Body of pancreas (tissue), 4 donors: ENCODE results near the gene NFATC4. TPM values are rescaled to one million over a fixed set of nuclear protein-coding genes. Genes with fewer than 3 reads are reported as not detected.

Source experiments
- ATAC-seq: fragments of 150-250 bp; one replicate; pipeline ENCODE4 v1.9.1; 2016
- DNase-seq, 4 donors: peaks; one replicate each; pipeline ENCODE4 v3.0.0-alpha.2; 2019
- H3K27ac ChIP-seq, 4 donors: fragments of 200-600 bp; sonication (generic); 1 replicate in 3 of 4; 2 replicates in 1 of 4; pipeline versions ENCODE4 v1.5.1 to v1.6.1; 2016 to 2019; ENCODE audit warnings: mild to moderate bottlenecking in 1 of 4, mixed read lengths in 1 of 4, moderate library complexity in 1 of 4
- H3K27me3 ChIP-seq, 2 donors: fragments of 200-600 bp; sonication (generic); one replicate each; pipeline ENCODE4 v1.6.0; 2016; ENCODE audit warnings: mild to moderate bottlenecking in 1 of 2
- H3K36me3 ChIP-seq, 2 donors: fragments of 200-600 bp; sonication (generic); replicated peaks in 1 of 2; 2 replicates each; pipeline ENCODE4 v1.5.1; 2016; ENCODE audit warnings: low read depth in 2 of 2; ENCODE audit not compliant: insufficient read depth in 1 of 2
- H3K4me1 ChIP-seq: fragments of 200-600 bp; sonication (generic); one replicate; pipeline ENCODE4 v1.6.0; 2016
- H3K4me3 ChIP-seq, 2 donors: fragments of 200-600 bp; sonication (generic); 1 replicate in 1 of 2; 2 replicates in 1 of 2; pipeline ENCODE4 v1.5.1; 2016 to 2019
- H3K9me3 ChIP-seq, 3 donors: fragments of 200-600 bp; sonication (generic); 1 replicate in 2 of 3; 2 replicates in 1 of 3; pipeline ENCODE4 v1.5.1; 2016
- CTCF ChIP-seq, 7 experiments: fragments of 450-650 bp in 4 of 7; fragments of 200-600 bp in 3 of 7; sonication (generic) in 3 of 7; IDR thresholded peaks; one replicate each; pipeline ENCODE4 v1.5.1; 2016 to 2019; ENCODE audit warnings: antibody characterized with exemption in 7 of 7
- POLR2A ChIP-seq, 3 donors: fragments of 450-650 bp; IDR thresholded peaks; one replicate each; pipeline ENCODE4 v1.6.1; 2016; ENCODE audit warnings: antibody characterized with exemption in 3 of 3, mild to moderate bottlenecking in 2 of 3
- WGBS, 2 donors: methylation state at CpG; one replicate each; pipeline ENCODE4 v1.1.5; 2017; 5-methylcytosine and 5-hydroxymethylcytosine counted together
- intact Hi-C: fragments of 100-400 bp; cut with DNase I; formaldehyde crosslinking; loops from one replicate; pipeline ENCODE4 v1.15.1; 2023
- total RNA-seq, 2 donors: library from RNA; depleted of rRNA; stranded (reverse); fragments of >200 nt; gene quantifications; one replicate each; pipeline ENCODE4 v1.1.0, GENCODE V29; 2016

NFATC4 gene
- 10 to 100 TPM; 11.9 to 19.8 TPM for total RNA-seq

GRCh38 chr14:24367514-24368211 lies at the start of gene NFATC4:
Gene NFATC4 (plus strand): TSS chr14:24368184. CDS start chr14:24368341, 157 bp downstream.
- ATAC-seq (peak; percentile 5), DNase-seq (peak; percentile 62 to 77 (median 72))
- Histone ChIP-seq H3K27ac (peak within 1 kb of the TSS; percentile 74 to 91 (median 88)), H3K9me3 (no peaks in the 10 kb centered on the region), H3K27me3 (no peaks in the 10 kb centered on the region), H3K4me1 (peaks cover 28% of the 10 kb centered on the region), H3K4me3 (peak within 1 kb of the TSS; percentile 11), H3K36me3 (no peaks in the 10 kb centered on the region)
- intact Hi-C loops = no loop called here
- 8 to 10% methylated on average over 20 to 21 of the region's 21 CpGs for WGBS, 2 donors
- TF ChIP-seq POLR2A (IDR thresholded peaks at IDR 0.05) (no peak), CTCF (IDR thresholded peaks at IDR 0.05) (no peak)

- H3K27ac ChIP-seq = no peak overlapping the region
- no peaks in the 10 kb centered on the region for H3K27me3 ChIP-seq
- intact Hi-C loops = no loop called here
- H3K4me1 ChIP-seq = peaks cover 3% of the 10 kb centered on the region
- no peaks in the 10 kb centered on the region for H3K9me3 ChIP-seq
- TF ChIP-seq CTCF (IDR thresholded peaks at IDR 0.05) (no peak), POLR2A (IDR thresholded peaks at IDR 0.05) (no peak)
- H3K36me3 ChIP-seq = no peaks in the 10 kb centered on the region
- H3K4me3 ChIP-seq = no peak overlapping the region
- DNase-seq (no peak), ATAC-seq (no peak)
- WGBS, 2 donors = 75 to 81% methylated on average over 14 of the region's 14 CpGs
These were observed 46.6 kb upstream of the NFATC4 start for GRCh38 chr14:24321212-24321975.

GRCh38 chr14:24322672-24323071 lies 45.3 kb upstream of the NFATC4 start:
- no peaks in the 10 kb centered on the region for H3K27me3 ChIP-seq
- intact Hi-C loops = no loop called here
- no peak overlapping the region for H3K27ac ChIP-seq
- DNase-seq (no peak), ATAC-seq (no peak)
- no peak for TF ChIP-seq CTCF (IDR thresholded peaks at IDR 0.05)
- TF ChIP-seq POLR2A (IDR thresholded peaks at IDR 0.05) = no peak
- H3K9me3 ChIP-seq = no peaks in the 10 kb centered on the region
- WGBS, 2 donors = 82% methylated on average over 3 to 10 of the region's 10 CpGs
- H3K36me3 ChIP-seq = no peaks in the 10 kb centered on the region
- H3K4me3 ChIP-seq = no peak overlapping the region
- no peaks in the 10 kb centered on the region for H3K4me1 ChIP-seq

- Histone ChIP-seq H3K4me1 (no peaks in the 10 kb centered on the region), H3K27me3 (no peaks in the 10 kb centered on the region), H3K4me3 (no peak overlapping the region), H3K27ac (no peak overlapping the region), H3K9me3 (no peaks in the 10 kb centered on the region), H3K36me3 (no peaks in the 10 kb centered on the region)
- DNase-seq (no peak), ATAC-seq (no peak)
- TF ChIP-seq POLR2A (IDR thresholded peaks at IDR 0.05) = no peak
- TF ChIP-seq CTCF (IDR thresholded peaks at IDR 0.05) = no peak
- intact Hi-C loops = no loop called here
- 23 to 53% methylated on average over 1 to 3 of the region's 3 CpGs for WGBS, 2 donors
These were observed 44.6 kb upstream of the NFATC4 start for GRCh38 chr14:24323341-24323740.
